Measurements from ENCODE around the gene DIP2C.
"Not testable (repeated sequence)": the region's sequence is repeated elsewhere in the genome, so short reads cannot be mapped to it uniquely, and the experiment has no call there.

Gene DIP2C

GRCh38 chr10:623477-624311 lies 65.8 kb downstream of the DIP2C start:
- no peak for DNase-seq

GRCh38 chr10:623014-623413 lies 66.5 kb downstream of the DIP2C start:
- DNase-seq = no peak

GRCh38 chr10:621981-622740 lies 67.3 kb downstream of the DIP2C start:
- no peak for DNase-seq

- DNase-seq = no peak
Observed at GRCh38 chr10:621513-621912, 68.0 kb downstream of the DIP2C start.

GRCh38 chr10:620971-621370 lies 68.5 kb downstream of the DIP2C start:
- DNase-seq = no peak

GRCh38 chr10:620417-620816 lies 69.1 kb downstream of the DIP2C start:
- no peak for DNase-seq

GRCh38 chr10:619710-620109 lies 69.8 kb downstream of the DIP2C start:
- no peak for DNase-seq

- DNase-seq = no peak
Observed at GRCh38 chr10:618229-618989, 71.1 kb downstream of the DIP2C start.

GRCh38 chr10:617471-617870 lies 72.0 kb downstream of the DIP2C start:
- no peak for DNase-seq

- DNase-seq = no peak
Observed at GRCh38 chr10:615583-616152, 73.8 kb downstream of the DIP2C start.

- DNase-seq = no peak
Observed at GRCh38 chr10:614790-615582, 74.5 kb downstream of the DIP2C start.

- no peak for DNase-seq
Observed at GRCh38 chr10:614139-614711, 75.2 kb downstream of the DIP2C start.

- DNase-seq = no peak
Observed at GRCh38 chr10:613271-614138, 76.0 kb downstream of the DIP2C start.

- DNase-seq = no peak
Observed at GRCh38 chr10:612696-613095, 76.8 kb downstream of the DIP2C start.

GRCh38 chr10:610642-611305 lies 78.7 kb downstream of the DIP2C start:
- not testable (repeated sequence) for DNase-seq

- DNase-seq = no peak
Observed at GRCh38 chr10:609868-610545, 79.5 kb downstream of the DIP2C start.

- no peak for DNase-seq
Observed at GRCh38 chr10:609262-609658, 80.2 kb downstream of the DIP2C start.

- no peak for DNase-seq
Observed at GRCh38 chr10:608331-609261, 80.9 kb downstream of the DIP2C start.
